PFSK-1 (cell line): ENCODE results near the gene RNF148.

Experiments
- FOXP2 ChIP-seq: optimal IDR thresholded peaks from 2 replicates; pipeline ENCODE3; 2011; ENCODE audit warnings: borderline replicate concordance, control low read depth, inconsistent platforms; ENCODE audit not compliant: insufficient read depth; ENCODE audit errors: extremely low read length, extremely low read depth
- POLR2AphosphoS5 ChIP-seq: IDR thresholded peaks from 2 replicates; pipeline ENCODE4 v1.6.1; 2012; ENCODE audit warnings: low read depth, mild to moderate bottlenecking, control low read depth, low read length, moderate library complexity
- SIN3A ChIP-seq: IDR thresholded peaks from 2 replicates; pipeline ENCODE4 v1.6.1; 2012; ENCODE audit warnings: mild to moderate bottlenecking, low read length, moderate library complexity, borderline replicate concordance; ENCODE audit not compliant: insufficient read depth
- TAF1 ChIP-seq: IDR thresholded peaks from 2 replicates; pipeline ENCODE4 v1.6.1; 2012; ENCODE audit warnings: low read length, control low read depth, borderline replicate concordance; ENCODE audit not compliant: insufficient read depth
- TF ChIP-seq, protein P1 (sequence below), 2 experiments: IDR thresholded peaks; 2 replicates each; pipeline versions ENCODE4 v1.6.1 to v1.8.0; 2011 to 2012; ENCODE audit warnings: low read depth in 2 of 2, low read length in 2 of 2, control low read depth in 1 of 2, inconsistent platforms in 1 of 2, mild to moderate bottlenecking in 1 of 2, moderate library complexity in 1 of 2; ENCODE audit not compliant: insufficient read depth in 1 of 2

The RNF148 gene

GRCh38 chr7:122686360-122686878 is 16.3 kb downstream of the RNF148 start:
- TF ChIP-seq, protein P1, sequence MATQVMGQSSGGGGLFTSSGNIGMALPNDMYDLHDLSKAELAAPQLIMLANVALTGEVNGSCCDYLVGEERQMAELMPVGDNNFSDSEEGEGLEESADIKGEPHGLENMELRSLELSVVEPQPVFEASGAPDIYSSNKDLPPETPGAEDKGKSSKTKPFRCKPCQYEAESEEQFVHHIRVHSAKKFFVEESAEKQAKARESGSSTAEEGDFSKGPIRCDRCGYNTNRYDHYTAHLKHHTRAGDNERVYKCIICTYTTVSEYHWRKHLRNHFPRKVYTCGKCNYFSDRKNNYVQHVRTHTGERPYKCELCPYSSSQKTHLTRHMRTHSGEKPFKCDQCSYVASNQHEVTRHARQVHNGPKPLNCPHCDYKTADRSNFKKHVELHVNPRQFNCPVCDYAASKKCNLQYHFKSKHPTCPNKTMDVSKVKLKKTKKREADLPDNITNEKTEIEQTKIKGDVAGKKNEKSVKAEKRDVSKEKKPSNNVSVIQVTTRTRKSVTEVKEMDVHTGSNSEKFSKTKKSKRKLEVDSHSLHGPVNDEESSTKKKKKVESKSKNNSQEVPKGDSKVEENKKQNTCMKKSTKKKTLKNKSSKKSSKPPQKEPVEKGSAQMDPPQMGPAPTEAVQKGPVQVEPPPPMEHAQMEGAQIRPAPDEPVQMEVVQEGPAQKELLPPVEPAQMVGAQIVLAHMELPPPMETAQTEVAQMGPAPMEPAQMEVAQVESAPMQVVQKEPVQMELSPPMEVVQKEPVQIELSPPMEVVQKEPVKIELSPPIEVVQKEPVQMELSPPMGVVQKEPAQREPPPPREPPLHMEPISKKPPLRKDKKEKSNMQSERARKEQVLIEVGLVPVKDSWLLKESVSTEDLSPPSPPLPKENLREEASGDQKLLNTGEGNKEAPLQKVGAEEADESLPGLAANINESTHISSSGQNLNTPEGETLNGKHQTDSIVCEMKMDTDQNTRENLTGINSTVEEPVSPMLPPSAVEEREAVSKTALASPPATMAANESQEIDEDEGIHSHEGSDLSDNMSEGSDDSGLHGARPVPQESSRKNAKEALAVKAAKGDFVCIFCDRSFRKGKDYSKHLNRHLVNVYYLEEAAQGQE (IDR thresholded peaks at IDR 0.05; ENCODE audit: insufficient read depth in 1 of 2, low read depth in 2 of 2, low read length in 2 of 2) = no peak
- TF ChIP-seq SIN3A (no peak), FOXP2 (no peak), POLR2AphosphoS5 (no peak), TAF1 (no peak)

- TF ChIP-seq POLR2AphosphoS5 = no peak
- TF ChIP-seq, protein P1 (IDR thresholded peaks at IDR 0.05; ENCODE audit: insufficient read depth in 1 of 2, low read depth in 2 of 2, low read length in 2 of 2) = no peak
- TF ChIP-seq SIN3A = no peak
- no peak for TF ChIP-seq TAF1
- no peak for TF ChIP-seq FOXP2
Observed at GRCh38 chr7:122684504-122684903, 18.2 kb downstream of the RNF148 start.

GRCh38 chr7:122682815-122683550 is 19.7 kb downstream of the RNF148 start:
- no peak for TF ChIP-seq POLR2AphosphoS5

- TF ChIP-seq SIN3A (no peak), POLR2AphosphoS5 (no peak), TAF1 (no peak), FOXP2 (no peak)
- TF ChIP-seq, protein P1 (IDR thresholded peaks at IDR 0.05; ENCODE audit: insufficient read depth in 1 of 2, low read depth in 2 of 2, low read length in 2 of 2) = no peak
Observed at GRCh38 chr7:122679813-122680212, 22.9 kb downstream of the RNF148 start.

DNA sequence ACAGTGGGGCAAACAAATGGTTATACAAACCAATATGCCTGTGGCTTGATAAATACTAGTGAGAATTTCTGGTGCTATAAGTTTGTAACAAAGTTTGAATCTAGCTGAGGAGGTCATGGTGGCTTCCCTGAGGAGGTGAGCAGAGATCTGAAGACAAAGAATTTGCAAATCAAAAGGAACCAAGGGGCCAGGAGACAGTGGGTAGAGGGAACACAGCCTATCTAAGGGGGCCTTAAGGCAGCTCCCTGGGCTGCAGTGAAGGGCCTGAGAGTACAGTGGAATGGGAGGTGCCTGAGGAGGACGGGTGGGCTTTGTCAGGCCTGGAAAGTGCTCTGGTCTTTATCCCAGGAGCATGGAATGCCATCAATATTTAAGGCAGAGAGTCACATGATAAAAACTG is 25.6 kb downstream of the RNF148 start:
- no peak for TF ChIP-seq TAF1

GRCh38 chr7:122676466-122676865 is 26.3 kb downstream of the RNF148 start:
- TF ChIP-seq TAF1 = no peak
- TF ChIP-seq SIN3A = no peak
- TF ChIP-seq POLR2AphosphoS5 = no peak
- no peak for TF ChIP-seq FOXP2
- TF ChIP-seq, protein P1 (IDR thresholded peaks at IDR 0.05; ENCODE audit: insufficient read depth in 1 of 2, low read depth in 2 of 2, low read length in 2 of 2) = no peak
